Epithelial cell of proximal tubule (primary cell): ENCODE results near the gene PRDM8. TPM values are rescaled to one million over a fixed set of nuclear protein-coding genes. Genes with fewer than 3 reads are reported as not detected.

ENCODE experiments used
- DNase-seq: peaks from one replicate; pipeline ENCODE4 v3.0.0-alpha.2; 2011; ENCODE audit warnings: low read depth
- H3K4me3 ChIP-seq: 2 replicates; pipeline ENCODE4 v1.5.1; 2011; ENCODE audit warnings: low read depth, mild to moderate bottlenecking, low read length
- CTCF ChIP-seq: conservative IDR thresholded peaks from 2 replicates; pipeline ENCODE4 v1.5.1; 2012; ENCODE audit warnings: low read depth, mild to moderate bottlenecking, low read length
- total RNA-seq: library from RNA; depleted of rRNA; stranded (reverse); fragments of >200 nt; gene quantifications from 2 replicates; pipeline ENCODE4 v1.2.3, GENCODE V29; 2015

PRDM8 gene
- total RNA-seq, 1 donor from 2014 or later, result 3.7 TPM

GRCh38 chr4:80183250-80184052, 13.9 kb upstream of the PRDM8 start:
- peak overlapping the region; percentile 72 for H3K4me3 ChIP-seq
- DNase-seq, result no peak
- no peak for TF ChIP-seq CTCF

GRCh38 chr4:80184053-80184824, 13.1 kb upstream of the PRDM8 start:
- H3K4me3 ChIP-seq, result peak overlapping the region; percentile 72
- peak; percentile 65 for TF ChIP-seq CTCF
- no peak for DNase-seq

GRCh38 chr4:80184825-80185756, 12.2 kb upstream of the PRDM8 start:
- H3K4me3 ChIP-seq, result peak overlapping the region; percentile 72
- no peak for TF ChIP-seq CTCF

GRCh38 chr4:80185787-80186548, 11.3 kb upstream of the PRDM8 start:
- no peak for DNase-seq
- H3K4me3 ChIP-seq, result no peak overlapping the region
- no peak for TF ChIP-seq CTCF

More at GRCh38 chr4:80184825-80185756, 12.2 kb upstream of the PRDM8 start:
- no peak for DNase-seq

- no peak for DNase-seq
- no peak for TF ChIP-seq CTCF
- H3K4me3 ChIP-seq, result no peak overlapping the region
These were observed 10.6 kb upstream of the PRDM8 start for GRCh38 chr4:80186676-80187075.

GRCh38 chr4:80187677-80188076, 9.6 kb upstream of the PRDM8 start:
- DNase-seq, result no peak
- TF ChIP-seq CTCF, result no peak
- H3K4me3 ChIP-seq, result no peak overlapping the region
